ENCODE measurements around the gene GPATCH2. TPM values are rescaled to one million over a fixed set of nuclear protein-coding genes. Genes with fewer than 3 reads are reported as not detected.
A peak's percentile ranks its signal among the peaks of the same experiment; 100 is the strongest.

GPATCH2 gene
- total and polyA plus RNA-seq, 10 of the 15 experiments (the other 5 are each of a cell fraction or from before 2014, with no cell fraction given) = 3.2 to 12.2 (median 5.4) TPM

DNA sequence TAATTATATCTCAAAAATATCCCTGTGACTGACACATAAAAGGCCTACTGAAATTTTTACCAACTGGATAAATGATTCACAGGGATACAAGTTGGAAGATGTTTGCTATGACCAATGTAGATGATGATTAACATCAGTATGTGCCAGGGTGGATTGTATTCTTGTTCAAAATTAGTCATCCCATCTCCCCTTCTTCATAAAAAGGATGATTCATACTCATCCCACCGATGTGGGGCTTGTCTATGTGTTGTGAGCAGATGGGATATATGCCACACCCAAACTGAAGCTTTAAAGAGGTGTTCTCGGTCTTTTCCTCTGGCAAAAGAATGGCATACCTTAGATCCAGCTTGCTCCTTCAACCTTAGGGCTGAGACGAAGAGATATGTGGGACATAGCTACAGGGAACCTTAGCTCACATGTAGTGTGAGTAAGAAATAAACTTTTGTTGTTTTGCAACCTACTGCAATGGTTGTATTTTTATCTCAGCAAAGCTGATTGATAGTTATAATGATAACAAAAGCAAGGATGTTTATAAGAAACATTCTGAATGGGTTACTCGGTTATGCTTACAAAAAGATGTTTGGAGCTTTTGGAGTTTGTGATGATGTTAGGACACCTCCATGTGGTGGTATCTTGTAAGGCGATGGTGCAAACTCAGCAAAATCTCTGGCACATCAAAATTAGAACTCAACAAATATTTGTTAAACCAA, 29.6 kb upstream of the GPATCH2 start (continued):
- TF ChIP-seq RAD21 (IDR thresholded peaks at IDR 0.05; ENCODE audit: insufficient read depth, low read depth, low read length) (peak; percentile 81), JUNB (IDR thresholded peaks at IDR 0.05) (no peak), CBX3 (IDR thresholded peaks at IDR 0.05; ENCODE audit: borderline replicate concordance, low read depth) (no peak), FOXM1 (IDR thresholded peaks at IDR 0.05; ENCODE audit: low read depth, low read length) (no peak), SMC3 (IDR thresholded peaks at IDR 0.05; ENCODE audit: borderline replicate concordance, low read length) (peak; percentile 61; the same call in 1 of the 2 replicates)

DNA sequence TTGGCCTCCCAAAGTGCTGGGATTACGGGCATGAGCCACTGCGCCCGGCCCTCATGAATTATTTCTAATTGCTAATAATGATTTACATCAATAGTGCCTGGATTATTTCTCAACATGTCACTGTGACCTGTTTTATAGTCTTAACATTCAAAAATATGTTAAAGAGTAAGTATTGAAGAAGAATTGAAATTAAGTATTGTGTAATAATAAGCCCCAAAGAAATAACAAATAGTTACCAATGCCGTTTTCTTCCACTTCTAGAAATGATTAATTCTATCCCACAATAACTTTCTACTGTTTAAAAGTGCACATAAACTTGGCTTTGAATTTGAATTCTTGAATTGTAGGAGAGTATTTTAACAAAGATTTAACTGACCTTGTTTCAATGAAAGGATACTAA, 19.8 kb upstream of the GPATCH2 start:
- no TSS peak for BruUV-seq (replicated peaks)
- Histone ChIP-seq H3K9me3 (replicated peaks; ENCODE audit: control insufficient read depth, insufficient read depth, low read length) (no peaks in the 10 kb centered on the region), H3K27ac (ENCODE audit: control insufficient read depth, insufficient read depth) (no peak overlapping the region), H3K4me3 (no peak overlapping the region), H3K79me2 (ENCODE audit: control insufficient read depth, insufficient read depth, low read length) (no peaks in the 10 kb centered on the region), H3K4me2 (ENCODE audit: control insufficient read depth, insufficient read depth) (no peak overlapping the region), H3K36me3 (ENCODE audit: control insufficient read depth in 2 of 2, insufficient read depth in 2 of 2, low read length in 1 of 2) (no peaks in the 10 kb centered on the region), H2AFZ (ENCODE audit: control insufficient read depth, low read depth, low read length) (no peak overlapping the region), H3K4me1 (ENCODE audit: control insufficient read depth, insufficient read depth, low read length) (no peaks in the 10 kb centered on the region), H3K27me3 (replicated peaks in 1 of 2; ENCODE audit: control insufficient read depth in 2 of 2, insufficient read depth in 2 of 2, low read length in 1 of 2) (no peaks in the 10 kb centered on the region; a peak in 1 of 4 replicates), H4K20me1 (ENCODE audit: control insufficient read depth, insufficient read depth) (no peaks in the 10 kb centered on the region), H3K9ac (ENCODE audit: control insufficient read depth, insufficient read depth, low read length) (no peak overlapping the region)
- ATAC-seq (no peak), FAIRE-seq (no peak), DNase-seq (ENCODE audit: low read depth, low spot score) (no peak)
- WGBS (ENCODE audit: insufficient coverage, insufficient replicate concordance, low lambda C conversion rate, missing lambda C conversion rate) = 65% methylated on average over 4 of the region's 4 CpGs
- TF ChIP-seq MYC (IDR thresholded peaks at IDR 0.05; ENCODE audit: insufficient read depth, insufficient read length, insufficient replicate concordance, low read length, severe bottlenecking) (no peak), STAT1 (conservative IDR thresholded peaks at IDR 0.05) (no peak), CBX5 (IDR thresholded peaks at IDR 0.05; ENCODE audit: low read depth) (no peak)
- TF ChIP-seq, protein P1, sequence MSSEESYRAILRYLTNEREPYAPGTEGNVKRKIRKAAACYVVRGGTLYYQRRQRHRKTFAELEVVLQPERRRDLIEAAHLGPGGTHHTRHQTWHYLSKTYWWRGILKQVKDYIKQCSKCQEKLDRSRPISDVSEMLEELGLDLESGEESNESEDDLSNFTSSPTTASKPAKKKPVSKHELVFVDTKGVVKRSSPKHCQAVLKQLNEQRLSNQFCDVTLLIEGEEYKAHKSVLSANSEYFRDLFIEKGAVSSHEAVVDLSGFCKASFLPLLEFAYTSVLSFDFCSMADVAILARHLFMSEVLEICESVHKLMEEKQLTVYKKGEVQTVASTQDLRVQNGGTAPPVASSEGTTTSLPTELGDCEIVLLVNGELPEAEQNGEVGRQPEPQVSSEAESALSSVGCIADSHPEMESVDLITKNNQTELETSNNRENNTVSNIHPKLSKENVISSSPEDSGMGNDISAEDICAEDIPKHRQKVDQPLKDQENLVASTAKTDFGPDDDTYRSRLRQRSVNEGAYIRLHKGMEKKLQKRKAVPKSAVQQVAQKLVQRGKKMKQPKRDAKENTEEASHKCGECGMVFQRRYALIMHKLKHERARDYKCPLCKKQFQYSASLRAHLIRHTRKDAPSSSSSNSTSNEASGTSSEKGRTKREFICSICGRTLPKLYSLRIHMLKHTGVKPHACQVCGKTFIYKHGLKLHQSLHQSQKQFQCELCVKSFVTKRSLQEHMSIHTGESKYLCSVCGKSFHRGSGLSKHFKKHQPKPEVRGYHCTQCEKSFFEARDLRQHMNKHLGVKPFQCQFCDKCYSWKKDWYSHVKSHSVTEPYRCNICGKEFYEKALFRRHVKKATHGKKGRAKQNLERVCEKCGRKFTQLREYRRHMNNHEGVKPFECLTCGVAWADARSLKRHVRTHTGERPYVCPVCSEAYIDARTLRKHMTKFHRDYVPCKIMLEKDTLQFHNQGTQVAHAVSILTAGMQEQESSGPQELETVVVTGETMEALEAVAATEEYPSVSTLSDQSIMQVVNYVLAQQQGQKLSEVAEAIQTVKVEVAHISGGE (CRISPR knock-in tag; IDR thresholded peaks at IDR 0.05) = no peak
- in situ Hi-C loops (cut with MboI) = no loop called here
- ChIA-PET SMC1A (ENCODE audit: uncharacterized antibody, unreplicated experiment) (no interaction called here), CTCF (no interaction called here), POLR2A (no interaction called here), RAD21 (ENCODE audit: unreplicated experiment) (no interaction called here)
- intact Hi-C loops (cut with micrococcal nuclease; ENCODE audit: unreplicated experiment) = no loop called here

Measured in GM12878 (cell line).